Central memory CD8-positive, alpha-beta T cell (primary cell): ENCODE results near the gene PRND.

Experiments
- ATAC-seq: fragments of 150-1000 bp; cut with Tn5 transposase; replicated peaks from 2 replicates; pipeline ENCODE4 v1.10.0; 2022; ENCODE audit warnings: mild to moderate bottlenecking, moderate FRiP score, moderate number of reproducible peaks; ENCODE audit not compliant: poor library complexity, severe bottlenecking; ENCODE audit errors: extremely low read depth
- DNase-seq, 2 donors: peaks; one replicate each; pipeline ENCODE4 v3.0.0; 2021; ENCODE audit warnings: low spot score in 2 of 2
- H3K27ac Mint-ChIP-seq: one replicate; pipeline ENCODE4 v1.8.0; 2022; ENCODE audit warnings: low read depth, mild to moderate bottlenecking, moderate library complexity, mixed read lengths
- H3K27me3 Mint-ChIP-seq: one replicate; pipeline ENCODE4 v1.8.0; 2022; ENCODE audit warnings: mixed read lengths
- H3K36me3 Mint-ChIP-seq: one replicate; pipeline ENCODE4 v1.8.0; 2022; ENCODE audit warnings: mild to moderate bottlenecking, moderate library complexity, mixed read lengths; ENCODE audit not compliant: insufficient read depth
- H3K4me1 Mint-ChIP-seq: one replicate; pipeline ENCODE4 v1.8.0; 2022; ENCODE audit warnings: mixed read lengths
- H3K4me3 Mint-ChIP-seq: one replicate; pipeline ENCODE4 v1.8.0; 2022; ENCODE audit warnings: mild to moderate bottlenecking, moderate library complexity, mixed read lengths
- H3K9me3 Mint-ChIP-seq: one replicate; pipeline ENCODE4 v1.8.0; 2022; ENCODE audit warnings: mixed read lengths

The PRND gene

DNA sequence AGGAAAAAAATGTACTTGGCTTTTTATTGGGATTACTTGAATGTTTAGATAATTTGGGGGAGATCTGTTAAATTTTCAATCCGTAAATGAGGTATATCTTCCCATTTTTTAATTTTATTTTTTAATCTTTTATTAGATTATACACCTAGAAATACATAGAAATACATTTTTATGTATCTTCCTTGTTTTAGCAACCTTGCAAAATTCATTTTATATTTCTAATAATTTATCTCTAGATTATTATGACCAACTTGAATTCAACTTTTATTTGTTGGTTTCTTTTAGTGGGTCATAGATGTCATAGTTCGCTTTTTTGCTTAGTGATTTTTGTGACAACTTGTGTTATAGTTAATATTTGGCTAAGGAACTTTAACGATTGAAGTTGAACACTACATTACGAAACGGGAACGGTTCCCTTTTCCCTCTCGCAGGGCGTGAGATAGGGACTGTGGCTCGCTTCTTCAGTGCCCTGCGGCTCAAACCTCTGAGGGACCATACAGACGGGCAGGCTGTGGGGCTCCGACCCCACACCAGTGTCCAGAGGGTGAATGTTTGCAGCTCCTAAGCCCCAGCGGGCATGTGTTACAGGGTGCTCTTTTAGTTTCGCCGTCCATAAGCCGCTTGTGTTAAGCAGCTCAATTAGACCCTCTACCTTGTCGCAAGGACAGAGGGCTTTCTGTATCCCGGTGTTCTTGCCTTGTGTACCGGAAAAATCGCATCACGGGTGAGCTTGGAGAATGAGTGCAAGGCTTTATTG is 53.8 kb downstream of the PRND start:
- Mint-ChIP-seq H3K4me3 (no peak overlapping the region), H3K27me3 (no peaks in the 10 kb centered on the region), H3K36me3 (peaks cover 4% of the 10 kb centered on the region), H3K9me3 (peaks cover 15% of the 10 kb centered on the region), H3K4me1 (no peaks in the 10 kb centered on the region), H3K27ac (no peak overlapping the region)
- no peak for DNase-seq
- ATAC-seq: no peak

- Mint-ChIP-seq H3K36me3 (peaks cover 6% of the 10 kb centered on the region), H3K4me3 (no peak overlapping the region), H3K4me1 (no peaks in the 10 kb centered on the region), H3K27me3 (no peaks in the 10 kb centered on the region), H3K27ac (no peak overlapping the region), H3K9me3 (peaks cover 11% of the 10 kb centered on the region)
- DNase-seq: no peak
- no peak for ATAC-seq
Observed at GRCh38 chr20:4776079-4776630, 54.4 kb downstream of the PRND start.
